H54 (cell line): Measurements from ENCODE around the gene COL27A1.

ENCODE experiments used
- DNase-seq: peaks from one replicate; pipeline ENCODE4 v3.0.0; 2011; ENCODE audit warnings: low spot score, mixed read lengths; ENCODE audit not compliant: insufficient read length
- FAIRE-seq: peaks from 3 replicates; lab custom pipeline; 2011; peaks lifted over from hg19 to GRCh38; lab: Jason Lieb, UNC
- POLR2A ChIP-seq: IDR thresholded peaks from 2 replicates; pipeline ENCODE4 v1.6.1; 2011; ENCODE audit warnings: low read depth, mild to moderate bottlenecking, low read length

Gene COL27A1

DNA sequence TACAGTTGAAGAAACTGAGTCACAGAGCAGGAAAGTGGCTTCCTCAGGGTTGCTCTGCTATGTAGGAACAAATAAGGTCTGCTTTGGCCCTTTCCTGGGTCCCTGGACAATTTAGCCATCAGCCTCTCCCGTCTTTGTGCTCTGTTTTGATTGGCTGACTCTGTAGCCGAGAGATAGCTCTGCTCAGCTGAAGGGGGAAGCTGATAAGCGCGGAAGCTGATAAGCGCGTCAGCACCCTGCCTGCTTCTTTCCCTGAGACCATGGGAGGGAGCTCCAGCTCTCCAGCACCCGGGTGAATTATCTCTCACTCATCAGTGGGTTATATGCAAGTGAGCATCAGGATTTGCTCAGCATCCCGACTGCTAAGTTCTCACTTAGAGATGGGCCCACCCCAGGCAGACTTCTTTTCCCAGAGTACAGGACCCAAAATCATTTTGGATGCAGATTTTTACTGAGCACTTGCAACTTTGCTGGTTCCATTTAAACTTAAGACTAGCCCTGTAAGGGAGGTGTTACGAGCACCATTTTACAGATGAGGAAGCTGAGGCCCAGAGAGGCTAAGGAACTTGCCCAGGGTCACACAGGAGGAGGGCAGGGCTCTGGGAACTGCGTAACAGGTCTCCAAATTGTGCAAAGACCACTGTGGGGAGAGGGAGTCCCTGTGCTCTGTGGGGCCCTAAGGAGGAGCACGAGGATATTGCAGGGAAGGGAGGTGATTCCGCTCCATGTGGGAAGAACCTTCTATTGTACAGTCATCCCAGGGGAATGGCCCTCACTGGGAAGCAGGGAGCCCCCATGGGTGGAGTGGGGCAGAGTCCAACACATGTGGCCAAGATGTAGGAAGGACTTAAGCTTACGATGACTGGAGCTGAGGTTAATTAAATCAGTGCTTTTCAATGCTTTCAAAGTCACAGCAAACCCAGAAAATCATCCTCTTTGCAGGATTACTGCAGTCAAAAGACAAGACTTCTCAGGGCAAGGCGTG lies 83.8 kb downstream of the COL27A1 start:
- DNase-seq (no peak), FAIRE-seq (no peak)
- TF ChIP-seq POLR2A, result no peak

GRCh38 chr9:114240216-114240615 lies 84.9 kb downstream of the COL27A1 start:
- TF ChIP-seq POLR2A, result no peak

DNA sequence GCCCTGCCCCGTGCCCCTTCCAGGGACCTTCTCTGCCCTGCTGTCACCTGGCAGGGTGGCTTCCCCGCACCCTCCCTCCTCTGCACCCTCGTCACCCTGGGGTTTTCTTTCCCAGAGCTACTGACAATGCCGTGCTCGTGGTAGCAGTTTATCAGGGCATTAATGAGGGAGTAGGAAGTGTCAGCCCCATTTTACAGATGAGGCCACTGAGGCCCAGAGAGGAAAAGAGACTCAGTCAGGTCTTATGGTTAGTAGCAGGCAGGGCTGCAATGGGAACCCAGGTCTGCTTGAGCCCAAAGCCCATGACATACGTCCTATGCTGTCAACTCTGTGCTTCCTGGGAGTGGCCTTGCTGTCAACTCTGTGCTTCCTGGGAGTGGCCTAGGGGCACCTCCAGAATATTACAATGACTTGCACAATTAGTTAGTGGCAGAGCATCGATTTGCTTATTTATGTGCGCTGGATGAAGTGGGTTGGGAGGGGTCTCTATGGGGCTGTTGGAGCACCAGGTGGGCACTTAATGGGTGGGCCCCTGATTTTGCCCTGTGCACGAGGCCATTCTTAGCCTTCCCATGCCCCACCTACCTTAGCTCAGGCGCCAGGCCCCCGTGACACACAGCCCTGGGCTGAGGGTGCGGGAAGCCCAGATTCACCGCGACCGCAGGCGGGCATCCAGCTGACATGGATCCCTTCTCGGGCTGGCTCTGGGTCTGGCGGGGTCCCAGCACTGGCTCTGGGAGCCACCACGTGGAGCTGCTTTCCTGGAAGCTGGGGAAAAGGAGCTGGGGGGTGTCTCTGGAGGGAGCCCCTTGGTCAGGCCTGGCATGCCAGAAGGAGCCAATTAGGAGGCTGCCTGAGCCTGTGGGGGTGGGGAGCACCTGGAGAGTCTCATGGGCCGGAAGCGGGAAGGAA lies 85.6 kb downstream of the COL27A1 start:
- no peak for DNase-seq
- FAIRE-seq, result no peak
- TF ChIP-seq POLR2A, result no peak

More at GRCh38 chr9:114240216-114240615, 84.9 kb downstream of the COL27A1 start:
- FAIRE-seq (no peak), DNase-seq (no peak)

- no peak for TF ChIP-seq POLR2A
- FAIRE-seq, result no peak
- no peak for DNase-seq
Observed at GRCh38 chr9:114242837-114243236, 87.5 kb downstream of the COL27A1 start.

GRCh38 chr9:114243240-114243639 lies 87.9 kb downstream of the COL27A1 start:
- DNase-seq, result no peak
- no peak for TF ChIP-seq POLR2A
- FAIRE-seq, result no peak

DNA sequence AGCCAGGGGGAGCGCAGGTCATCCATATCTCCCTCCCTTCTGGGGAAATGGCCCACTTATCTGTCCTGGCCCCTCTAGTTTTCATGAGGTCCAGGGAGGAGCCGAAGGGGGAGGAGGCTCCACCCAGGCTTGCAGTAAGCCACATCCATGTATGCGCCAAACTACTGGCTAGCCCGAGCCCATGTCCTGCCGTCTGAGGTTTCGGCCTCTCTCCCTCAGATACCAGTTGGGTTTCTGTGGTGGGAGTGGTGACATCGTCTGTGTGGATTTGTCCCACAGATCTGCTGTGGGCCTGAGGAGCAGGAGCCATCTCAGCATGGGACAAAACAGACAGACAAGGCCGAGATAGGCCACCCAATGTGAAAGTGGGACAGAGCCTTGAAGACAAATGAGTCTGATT lies 89.2 kb downstream of the COL27A1 start:
- no peak for TF ChIP-seq POLR2A
- DNase-seq, result no peak
- FAIRE-seq, result no peak

- FAIRE-seq (no peak), DNase-seq (no peak)
- no peak for TF ChIP-seq POLR2A
Observed at GRCh38 chr9:114246558-114246957, 91.2 kb downstream of the COL27A1 start.

- TF ChIP-seq POLR2A, result no peak
- FAIRE-seq (no peak), DNase-seq (no peak)
Observed at GRCh38 chr9:114247077-114247476, 91.7 kb downstream of the COL27A1 start.

- FAIRE-seq, result no peak
- TF ChIP-seq POLR2A, result no peak
Observed at GRCh38 chr9:114247491-114247890, 92.2 kb downstream of the COL27A1 start.

DNA sequence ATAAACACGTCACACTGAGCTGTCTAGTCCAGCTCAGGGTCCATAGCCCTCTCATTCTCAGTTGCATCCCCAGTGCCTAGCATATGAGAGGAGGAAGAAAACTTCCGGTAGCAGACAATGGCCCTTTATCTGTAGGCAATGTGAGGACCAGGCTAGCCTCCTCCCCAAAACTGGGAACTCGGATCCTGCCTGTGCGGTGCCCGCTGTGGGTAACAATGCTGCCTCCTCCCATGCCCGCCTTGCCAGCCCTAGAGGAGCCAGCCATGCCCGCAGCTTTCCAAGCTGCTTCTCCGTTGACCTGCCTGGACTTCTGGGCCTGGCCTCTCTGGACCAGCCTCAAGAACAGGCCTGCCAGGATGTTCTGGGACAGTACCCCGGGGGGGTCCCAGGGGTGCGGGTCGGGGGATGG lies 93.0 kb downstream of the COL27A1 start:
- no peak for DNase-seq
- no peak for FAIRE-seq
- no peak for TF ChIP-seq POLR2A

More at GRCh38 chr9:114247491-114247890, 92.2 kb downstream of the COL27A1 start:
- no peak for DNase-seq

- no peak for TF ChIP-seq POLR2A
- FAIRE-seq (no peak), DNase-seq (no peak)
Observed at GRCh38 chr9:114249424-114250234, 94.3 kb downstream of the COL27A1 start.

DNA sequence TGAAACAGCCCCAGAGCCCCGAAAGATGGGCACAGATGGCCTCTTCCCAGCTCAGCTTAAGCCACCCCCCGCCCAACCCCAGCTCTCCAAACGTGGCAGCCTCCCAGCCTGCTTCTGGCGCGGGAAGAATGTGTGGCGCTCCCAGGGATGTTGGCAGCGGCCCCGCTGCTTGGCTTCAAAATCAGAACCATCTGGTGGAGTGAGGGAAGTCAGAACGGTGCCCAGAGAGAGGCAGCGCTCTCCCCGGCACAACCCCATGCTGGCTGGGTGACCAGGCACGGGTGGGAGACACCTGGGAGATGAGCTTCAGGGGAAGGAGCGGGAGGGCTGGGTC lies 94.9 kb downstream of the COL27A1 start:
- no peak for TF ChIP-seq POLR2A
- DNase-seq, result no peak
- FAIRE-seq, result no peak

GRCh38 chr9:114250648-114251047 lies 95.3 kb downstream of the COL27A1 start:
- FAIRE-seq, result no peak
- TF ChIP-seq POLR2A, result no peak

More at GRCh38 chr9:114250648-114251047, 95.3 kb downstream of the COL27A1 start:
- no peak for DNase-seq
